H1 (cell line): ENCODE measurements around the gene PEX26. TPM values are rescaled to one million over a fixed set of nuclear protein-coding genes. Genes with fewer than 3 reads are reported as not detected.

Source experiments
- CTCF ChIA-PET: fragments of 300-600 bp; sonication (Branson Sonifier 250); formaldehyde crosslinking; loops from one replicate; lab custom pipeline; 2021; ENCODE audit not compliant: partially characterized antibody; lab: Charles Lee
- POLR2A ChIA-PET: fragments of 300-600 bp; sonication (Branson Sonifier 250); formaldehyde crosslinking; loops from one replicate; lab custom pipeline; 2021; ENCODE audit warnings: inconsistent platforms; ENCODE audit not compliant: partially characterized antibody; lab: Charles Lee
- DNase-seq, 2 experiments: peaks; one replicate each; pipeline versions ENCODE4 v3.0.0 to v3.0.0-alpha.2; 2010 to 2022; ENCODE audit warnings: low spot score in 2 of 2, low read depth in 1 of 2, mixed read lengths in 1 of 2
- FAIRE-seq: peaks from 2 replicates; lab custom pipeline; 2011; peaks lifted over from hg19 to GRCh38; lab: Jason Lieb, UNC
- H2AFZ ChIP-seq: 2 replicates; pipeline ENCODE4 v1.8.1; 2012; ENCODE audit warnings: low read length, inconsistent platforms
- H2AK5ac ChIP-seq: 2 replicates; pipeline ENCODE4 v1.6.1; 2013; ENCODE audit warnings: low read depth, low read length
- H2BK120ac ChIP-seq: replicated peaks from 2 replicates; pipeline ENCODE3; 2013; ENCODE audit warnings: low read depth, low read length, inconsistent platforms
- H2BK12ac ChIP-seq: 2 replicates; pipeline ENCODE4 v1.6.1; 2013; ENCODE audit warnings: low read depth, low read length
- H2BK15ac ChIP-seq: 2 replicates; pipeline ENCODE4 v1.6.1; 2013; ENCODE audit warnings: low read length
- H2BK20ac ChIP-seq: 2 replicates; pipeline ENCODE4 v1.6.1; 2013; ENCODE audit warnings: low read length
- H2BK5ac ChIP-seq: 2 replicates; pipeline ENCODE4 v1.6.1; 2013; ENCODE audit warnings: low read depth, low read length
- H3K14ac ChIP-seq: 2 replicates; pipeline ENCODE4 v1.6.1; 2013; ENCODE audit warnings: inconsistent platforms; ENCODE audit not compliant: insufficient read length
- H3K18ac ChIP-seq: 2 replicates; pipeline ENCODE4 v1.6.1; 2013; ENCODE audit warnings: low read length; ENCODE audit errors: extremely low read depth
- H3K23ac ChIP-seq: 2 replicates; pipeline ENCODE4 v1.6.1; 2013; ENCODE audit warnings: inconsistent platforms; ENCODE audit not compliant: insufficient read length
- H3K23me2 ChIP-seq: 2 replicates; pipeline ENCODE4 v1.6.1; 2013; ENCODE audit warnings: low read depth, low read length
- H3K27ac ChIP-seq: 2 replicates; pipeline ENCODE4 v1.6.1; 2011; ENCODE audit warnings: low read depth, low read length, inconsistent platforms
- H3K27me3 ChIP-seq, 4 experiments: replicated peaks in 1 of 4; 1 replicate in 1 of 4; 2 replicates in 3 of 4; pipeline versions ENCODE4 v1.6.1 to v1.8.1; 2011 to 2013; ENCODE audit warnings: low read length in 3 of 4, mild to moderate bottlenecking in 3 of 4, inconsistent platforms in 2 of 4, mixed read lengths in 2 of 4, moderate library complexity in 1 of 4; ENCODE audit not compliant: control insufficient read depth in 3 of 4, insufficient read depth in 3 of 4; ENCODE audit errors: extremely low read depth in 1 of 4
- H3K36me3 ChIP-seq, 4 experiments: 2 replicates each; pipeline versions ENCODE4 v1.6.1 to v1.8.1; 2011 to 2013; ENCODE audit warnings: mild to moderate bottlenecking in 4 of 4, low read length in 3 of 4, moderate library complexity in 2 of 4, control low read depth in 1 of 4, inconsistent platforms in 1 of 4; ENCODE audit not compliant: insufficient read depth in 4 of 4, control insufficient read depth in 2 of 4
- H3K4ac ChIP-seq: replicated peaks from 2 replicates; pipeline ENCODE3; 2013; ENCODE audit warnings: low read length, low read depth, mixed read lengths, inconsistent platforms; ENCODE audit not compliant: insufficient read length
- H3K4me1 ChIP-seq, 4 experiments: replicated peaks in 1 of 4; 1 replicate in 1 of 4; 2 replicates in 3 of 4; pipeline versions ENCODE4 v1.6.1 to v1.8.1; 2011 to 2013; ENCODE audit warnings: low read length in 3 of 4, inconsistent platforms in 2 of 4, mixed read lengths in 1 of 4; ENCODE audit not compliant: insufficient read depth in 4 of 4, control insufficient read depth in 3 of 4
- H3K4me2 ChIP-seq, 2 experiments: 2 replicates each; pipeline versions ENCODE4 v1.6.1 to v1.8.1; 2011 to 2013; ENCODE audit warnings: low read depth in 2 of 2, low read length in 2 of 2, control low read depth in 1 of 2, inconsistent platforms in 1 of 2, mild to moderate bottlenecking in 1 of 2; ENCODE audit not compliant: insufficient read depth in 1 of 2
- H3K4me3 ChIP-seq, 4 experiments: fragments of 200-600, 300-600 bp in 1 of 4; sonication (generic), shearing (Covaris generic), sonication (Bioruptor Twin) in 1 of 4; 2 replicates each; pipeline versions ENCODE4 v1.5.1 to v1.8.1; 2011 to 2016; ENCODE audit warnings: low read length in 4 of 4, low read depth in 3 of 4, control low read depth in 2 of 4, inconsistent platforms in 2 of 4, mild to moderate bottlenecking in 2 of 4, mixed read lengths in 1 of 4, moderate library complexity in 1 of 4; ENCODE audit not compliant: insufficient read depth in 2 of 4; ENCODE audit errors: extremely low read depth in 1 of 4
- H3K56ac ChIP-seq: replicated peaks from 2 replicates; pipeline ENCODE3; 2013; ENCODE audit warnings: low read depth, mild to moderate bottlenecking, mixed read lengths, low read length, inconsistent platforms; ENCODE audit not compliant: insufficient read length
- H3K79me1 ChIP-seq: 2 replicates; pipeline ENCODE4 v1.6.1; 2013; ENCODE audit warnings: low read depth, low read length, control low read depth
- H3K79me2 ChIP-seq, 2 experiments: 2 replicates each; pipeline versions ENCODE4 v1.6.1 to v1.8.1; 2012 to 2013; ENCODE audit warnings: low read length in 2 of 2, mild to moderate bottlenecking in 2 of 2, inconsistent platforms in 1 of 2; ENCODE audit not compliant: insufficient read depth in 2 of 2, control insufficient read depth in 1 of 2
- H3K9ac ChIP-seq, 4 experiments: replicated peaks in 1 of 4; 1 replicate in 1 of 4; 2 replicates in 3 of 4; pipeline versions ENCODE4 v1.6.1 to v1.8.1; 2011 to 2013; ENCODE audit warnings: low read depth in 3 of 4, low read length in 3 of 4, control low read depth in 2 of 4, mild to moderate bottlenecking in 2 of 4, moderate library complexity in 2 of 4, inconsistent platforms in 1 of 4; ENCODE audit errors: extremely low read depth in 1 of 4
- H3K9me3 ChIP-seq, 2 experiments: 2 replicates each; pipeline versions ENCODE4 v1.6.1 to v1.8.1; 2012 to 2013; ENCODE audit warnings: mild to moderate bottlenecking in 2 of 2, moderate library complexity in 2 of 2, control low read depth in 1 of 2, inconsistent platforms in 1 of 2, low read depth in 1 of 2, low read length in 1 of 2, mixed read lengths in 1 of 2; ENCODE audit not compliant: insufficient read depth in 2 of 2
- H4K20me1 ChIP-seq, 2 experiments: replicated peaks in 1 of 2; 2 replicates each; pipeline versions ENCODE3 to v1.8.1; 2011 to 2013; ENCODE audit warnings: inconsistent platforms in 2 of 2, low read length in 2 of 2, mild to moderate bottlenecking in 1 of 2; ENCODE audit not compliant: insufficient read depth in 2 of 2, control insufficient read depth in 1 of 2
- H4K5ac ChIP-seq: 2 replicates; pipeline ENCODE4 v1.6.1; 2013; ENCODE audit warnings: low read length, low read depth, mixed read lengths, inconsistent platforms; ENCODE audit not compliant: insufficient read length
- H4K8ac ChIP-seq: 2 replicates; pipeline ENCODE4 v1.8.0; 2013; ENCODE audit warnings: mild to moderate bottlenecking, moderate library complexity, low read length, inconsistent platforms; ENCODE audit not compliant: insufficient read depth; ENCODE audit errors: extremely low read depth
- H4K91ac ChIP-seq: replicated peaks from 2 replicates; pipeline ENCODE3; 2013; ENCODE audit warnings: low read length, mixed read lengths, inconsistent platforms; ENCODE audit not compliant: insufficient read length
- ASH2L ChIP-seq: fragments of 200-600, 300-600 bp; sonication (generic); IDR thresholded peaks from one replicate; pipeline ENCODE4 v1.7.1; 2017; ENCODE audit warnings: low read length
- ATF3 ChIP-seq: IDR thresholded peaks from 2 replicates; pipeline ENCODE4 v1.6.1; 2011; ENCODE audit warnings: low read depth, mild to moderate bottlenecking, low read length; ENCODE audit not compliant: insufficient read depth
- GTF2F1 ChIP-seq: IDR thresholded peaks from 2 replicates; pipeline ENCODE4 v1.6.1; 2012; ENCODE audit warnings: low read depth, low read length, improper control_type of control experiment, borderline replicate concordance
- HDAC2 ChIP-seq, 2 experiments: fragments of 300-600 bp in 1 of 2; sonication (generic) in 1 of 2; IDR thresholded peaks; 2 replicates each; pipeline ENCODE4 v1.6.1; 2011 to 2012; ENCODE audit warnings: low read depth in 2 of 2, low read length in 2 of 2, mild to moderate bottlenecking in 2 of 2, moderate library complexity in 2 of 2, borderline replicate concordance in 1 of 2, inconsistent platforms in 1 of 2
- PHF8 ChIP-seq: fragments of 200-600 bp; sonication (generic); conservative IDR thresholded peaks from 2 replicates; pipeline ENCODE4 v1.7.1; 2012; ENCODE audit warnings: low read depth, mild to moderate bottlenecking, inconsistent platforms, low read length, moderate library complexity
- SIN3A ChIP-seq, 2 experiments: IDR thresholded peaks in 1 of 2; conservative IDR thresholded peaks in 1 of 2; 2 replicates each; pipeline ENCODE4 v1.6.1; 2011 to 2012; ENCODE audit warnings: low read length in 2 of 2, improper control_type of control experiment in 1 of 2, low read depth in 1 of 2, mild to moderate bottlenecking in 1 of 2
- SIRT6 ChIP-seq: IDR thresholded peaks from one replicate; pipeline ENCODE4 v1.7.1; 2012; ENCODE audit warnings: low read length, inconsistent platforms
- WGBS, 2 experiments: shearing (Covaris generic) in 1 of 2; methylation state at CpG; one replicate each; pipeline versions ENCODE4 v1.1.6 to v1.1.7; 2013 to 2015; ENCODE audit warnings: low lambda C conversion rate in 2 of 2, mixed read lengths in 2 of 2, inconsistent platforms in 1 of 2, low coverage in 1 of 2, missing lambda C conversion rate in 1 of 2; ENCODE audit not compliant: insufficient replicate concordance in 2 of 2, insufficient coverage in 1 of 2, insufficient read length in 1 of 2; ENCODE audit errors: extremely low coverage in 1 of 2, missing lambda C conversion rate in 1 of 2; 5-methylcytosine and 5-hydroxymethylcytosine counted together
- polyA plus RNA-seq, 7 experiments: library from polyadenylated mRNA; depleted of rRNA in 3 of 7; stranded (reverse) in 5 of 7; unstranded in 2 of 7; fragments of >200 nt in 5 of 7; fragments of 200-250 nt in 2 of 7; gene quantifications; 1 replicate in 5 of 7; 2 replicates in 1 of 7; 4 replicates in 1 of 7; pipeline versions ENCODE4 v1.2.1 to v1.2.3, GENCODE V29; 2011 to 2013; ENCODE audit warnings: missing spikeins in 2 of 7, mixed read lengths in 2 of 7
- total RNA-seq: library from RNA; stranded (reverse); fragmentation: NEBNext Ultra II Directional; extraction: Animal tissue kit (Norgen Biotek cat#: 25700); gene quantifications from 2 replicates; pipeline ENCODE4 v1.2.1, GENCODE V29; 2021

The PEX26 gene
- total and polyA plus RNA-seq, 2 of the 8 experiments (the other 6 are each of a cell fraction or from before 2014, with no cell fraction given), result 33.1 to 49.0 TPM

- no peak overlapping the region for H4K91ac ChIP-seq
- no peak overlapping the region for H3K4me2 ChIP-seq
- no peak overlapping the region for H3K9ac ChIP-seq
- peaks cover 0 to 5% (median 2%) of the 10 kb centered on the region in 4 experiments; a peak in 2 of 7 replicates for H3K4me1 ChIP-seq
- no peak overlapping the region for H2BK12ac ChIP-seq
- no peak overlapping the region for H2AFZ ChIP-seq
- H3K4me3 ChIP-seq, result no peak overlapping the region
- no peaks in the 10 kb centered on the region for H3K36me3 ChIP-seq
- ChIA-PET POLR2A (no interaction called here), CTCF (interaction anchor here (1.0 kb wide), 2 partner anchors 10 to 33 kb away, joined by 3 read pairs; no protein-coding TSS in a partner anchor)
- WGBS, 2 experiments, result 90% methylated on average over 18 of the region's 18 CpGs; no CpG with 5 or more reads in 1 of the 2 experiments
- no peaks in the 10 kb centered on the region for H3K79me2 ChIP-seq
- H2AK5ac ChIP-seq, result no peak overlapping the region
- no peak for DNase-seq
- no peak overlapping the region for H3K14ac ChIP-seq
- H3K79me1 ChIP-seq, result no peaks in the 10 kb centered on the region
- no peak overlapping the region for H2BK20ac ChIP-seq
- H4K5ac ChIP-seq, result no peak overlapping the region
- H2BK120ac ChIP-seq, result no peak overlapping the region
- no peak overlapping the region for H3K4ac ChIP-seq
- H3K23ac ChIP-seq, result no peak overlapping the region
- H3K27ac ChIP-seq, result no peak overlapping the region
- H3K9me3 ChIP-seq, result no peaks in the 10 kb centered on the region
- H3K27me3 ChIP-seq, result no peaks in the 10 kb centered on the region
- H4K20me1 ChIP-seq, result peaks cover 1 to 2% of the 10 kb centered on the region in 2 experiments
- no peak overlapping the region for H3K56ac ChIP-seq
- H3K23me2 ChIP-seq, result no peaks in the 10 kb centered on the region
- no peak overlapping the region for H3K18ac ChIP-seq
- H2BK15ac ChIP-seq, result 0 out of 2 replicates have a peak overlapping the region, but pooled peaks have one; percentile 29
- no peak overlapping the region for H4K8ac ChIP-seq
- no peak overlapping the region for H2BK5ac ChIP-seq
- no peak for TF ChIP-seq SIRT6
- TF ChIP-seq ATF3, result no peak
- no peak for TF ChIP-seq SIN3A (conservative IDR thresholded peaks at IDR 0.05 in 1 of 2, IDR thresholded peaks at IDR 0.05 in 1 of 2; ENCODE audit: low read depth in 1 of 2, low read length in 2 of 2)
- TF ChIP-seq ASH2L, result no peak
- TF ChIP-seq GTF2F1, result no peak
- no peak for TF ChIP-seq HDAC2 (IDR thresholded peaks at IDR 0.05; ENCODE audit: borderline replicate concordance in 1 of 2, low read depth in 2 of 2, low read length in 2 of 2)
- TF ChIP-seq PHF8, result no peak
- FAIRE-seq, result no peak
These were observed 41.8 kb downstream of the PEX26 start for GRCh38 chr22:18119409-18120110.
